HG02885 (cell line): Measurements from ENCODE around the gene ACOXL.
"Not testable (repeated sequence)": the region's sequence is repeated elsewhere in the genome, so short reads cannot be mapped to it uniquely, and the experiment has no call there.

Source experiments
- ATAC-seq: cut with Tn5 transposase; IDR thresholded peaks from one replicate; pipeline ENCODE4 v1.9.1; 2021; ENCODE audit warnings: mild to moderate bottlenecking; ENCODE audit not compliant: unreplicated experiment, poor library complexity

The ACOXL gene

DNA sequence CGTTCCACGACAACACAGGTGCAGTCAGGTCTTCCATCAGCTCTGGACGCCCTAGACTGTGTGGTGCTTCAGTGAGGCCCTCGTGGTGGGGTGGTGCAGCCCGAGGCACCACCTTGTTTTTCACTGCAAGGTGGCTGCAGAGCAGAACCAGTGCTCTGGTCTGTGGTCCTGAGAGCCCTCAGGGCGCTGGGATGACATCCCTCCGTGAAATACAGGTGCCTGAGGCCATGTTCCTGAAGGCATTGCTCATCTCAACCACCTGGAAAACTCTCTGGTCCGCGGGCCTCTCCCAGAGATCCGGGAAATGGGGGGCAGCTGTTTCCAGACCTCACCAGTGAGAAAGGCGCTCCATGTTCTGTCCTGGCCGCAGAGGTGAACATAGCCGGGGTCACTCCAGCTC lies 119.2 kb downstream of the ACOXL start:
- no peak for ATAC-seq

DNA sequence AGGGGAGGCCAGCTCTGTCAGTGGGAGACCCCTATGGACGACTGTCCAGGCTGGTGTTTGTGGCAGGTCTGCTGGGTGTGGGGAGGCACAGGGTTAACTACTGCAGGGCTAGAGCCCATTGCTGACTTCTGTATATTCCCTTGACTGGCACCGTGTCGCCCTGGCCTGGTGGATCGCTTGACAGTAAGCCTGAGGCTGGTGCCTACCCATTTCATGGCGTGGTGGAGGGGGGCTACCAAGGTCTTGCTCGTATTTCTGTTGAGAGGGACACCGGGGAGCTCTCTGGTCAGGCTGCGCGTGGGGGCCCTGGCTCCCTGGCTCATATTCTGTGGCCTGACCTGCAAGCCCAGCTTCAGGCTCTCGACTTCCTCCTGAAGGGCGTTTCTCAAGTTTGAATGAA lies 119.7 kb downstream of the ACOXL start:
- ATAC-seq, result no peak

DNA sequence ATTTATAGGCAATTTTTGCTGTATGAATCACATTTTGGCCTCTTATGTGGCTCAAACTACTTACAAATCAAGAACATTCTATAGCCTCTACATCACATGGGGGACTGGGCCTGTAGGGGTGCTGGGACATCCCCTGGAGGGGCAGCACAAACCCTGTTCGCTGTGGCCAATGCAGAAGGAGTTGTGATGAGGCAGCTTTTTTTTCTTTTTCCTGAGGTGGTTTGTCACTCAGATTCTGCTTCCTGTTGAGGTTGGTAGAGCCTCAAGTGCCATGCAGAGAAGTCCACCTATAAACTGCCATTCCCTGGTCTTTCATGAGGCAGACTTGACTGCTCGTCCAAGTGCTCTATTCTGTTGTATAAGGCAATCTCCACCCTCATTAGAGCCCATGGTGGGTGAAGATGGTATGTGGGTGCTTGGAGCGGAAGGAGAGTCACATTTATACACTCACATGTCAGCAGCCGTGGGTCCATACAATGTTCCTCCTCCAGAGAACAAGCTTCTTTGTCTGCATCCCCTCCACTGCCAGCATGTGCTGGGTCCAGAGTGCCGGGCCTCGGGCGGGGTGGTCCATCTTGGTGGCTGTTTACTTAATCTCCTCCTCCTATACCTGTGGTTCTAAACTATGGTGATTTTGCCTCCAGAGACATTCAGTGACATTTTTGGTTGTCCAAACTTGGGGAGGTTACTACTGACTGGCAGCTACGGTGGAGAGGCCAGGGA lies 120.3 kb downstream of the ACOXL start:
- ATAC-seq, result no peak

DNA sequence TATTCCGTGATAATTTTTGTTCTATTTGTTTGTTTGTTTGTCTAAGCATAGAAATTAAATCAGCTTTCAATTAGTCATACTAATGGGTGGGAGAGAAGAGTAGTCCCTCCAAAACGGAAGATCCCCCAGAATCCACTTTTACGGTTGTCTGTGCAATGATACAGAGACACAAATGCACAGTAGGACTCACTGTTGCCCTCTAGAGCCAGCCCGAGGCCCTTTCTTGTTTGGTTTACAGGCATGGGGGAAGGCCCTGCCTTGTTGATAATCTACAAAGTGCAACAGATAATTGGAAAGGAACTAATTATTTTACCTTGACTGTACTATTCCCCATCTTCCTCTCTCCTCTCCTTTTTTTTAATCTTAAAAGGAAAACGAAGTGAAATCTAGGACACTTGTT lies 121.1 kb downstream of the ACOXL start:
- no peak for ATAC-seq

DNA sequence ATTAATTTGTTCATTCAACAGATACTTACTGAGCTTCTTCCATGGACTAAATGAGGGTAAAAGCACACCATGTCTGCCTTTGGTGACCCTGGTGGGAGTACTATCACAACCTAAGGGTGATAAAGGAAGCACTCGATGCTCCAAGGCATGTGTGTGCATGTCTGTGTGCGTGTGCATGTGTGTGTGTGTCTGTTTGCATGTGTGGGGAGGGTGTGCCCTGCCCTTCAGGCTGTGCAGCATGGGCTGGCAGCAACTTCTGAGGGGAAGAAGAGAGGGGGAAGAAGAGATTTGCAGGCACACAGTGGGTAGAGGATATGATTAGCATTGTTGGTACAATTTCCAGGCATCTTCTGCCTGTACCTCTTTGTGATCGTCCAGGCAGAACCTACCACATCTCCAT lies 121.6 kb downstream of the ACOXL start:
- ATAC-seq, result no peak

DNA sequence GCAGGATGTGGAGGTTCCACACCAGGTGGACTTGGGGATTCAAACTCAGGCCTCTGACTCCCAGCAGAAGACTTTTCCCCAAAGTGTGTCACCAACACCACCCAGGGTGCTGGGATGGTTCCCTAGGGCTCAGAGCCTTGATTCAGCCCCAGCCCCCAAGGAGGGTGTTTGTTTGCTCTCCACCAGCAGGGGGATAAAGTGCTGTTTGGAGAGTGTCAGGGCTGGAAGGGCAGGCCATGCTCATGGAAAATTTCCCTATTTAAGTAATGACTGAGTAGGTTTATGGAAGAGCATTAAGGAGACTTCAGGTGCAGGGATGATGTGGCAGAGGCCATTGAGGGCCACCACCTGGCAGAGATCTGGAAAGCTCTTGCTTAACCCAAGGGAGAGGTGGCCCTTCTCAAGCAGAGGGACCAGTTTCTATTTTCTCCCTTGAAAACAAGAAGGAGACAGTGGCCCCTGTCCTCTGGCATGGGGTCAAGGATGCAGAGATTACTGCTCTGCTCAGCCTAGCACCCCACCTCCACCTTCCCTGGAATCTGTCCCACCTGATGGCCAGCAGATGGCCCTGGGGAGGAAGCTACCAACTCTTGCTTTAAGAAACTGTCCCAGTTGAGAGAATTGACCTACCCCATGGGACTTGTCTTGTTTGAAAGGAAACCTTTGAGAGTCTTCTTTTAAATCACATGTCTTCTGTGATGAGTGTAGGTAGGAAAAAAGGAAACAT lies 122.1 kb downstream of the ACOXL start:
- no peak for ATAC-seq

DNA sequence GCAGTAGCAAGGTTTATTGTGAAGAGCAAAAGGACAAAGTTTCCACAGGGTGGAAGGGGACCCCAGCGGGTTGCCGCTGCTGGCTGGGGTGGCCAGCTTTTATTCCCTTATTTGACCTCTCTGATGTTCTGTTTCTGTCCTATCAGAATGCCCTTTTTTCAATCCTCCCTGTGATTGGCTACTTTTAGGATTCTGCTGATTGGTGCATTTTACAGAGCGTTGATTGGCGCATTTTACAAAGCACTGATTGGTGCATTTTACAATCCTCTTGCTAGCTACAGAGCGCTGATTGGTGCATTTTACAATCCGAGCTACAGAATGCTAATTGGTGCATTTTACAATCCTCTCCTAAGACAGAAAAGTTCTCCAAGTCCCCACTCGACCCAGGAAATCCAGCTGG lies 123.5 kb downstream of the ACOXL start:
- not testable (repeated sequence) for ATAC-seq

DNA sequence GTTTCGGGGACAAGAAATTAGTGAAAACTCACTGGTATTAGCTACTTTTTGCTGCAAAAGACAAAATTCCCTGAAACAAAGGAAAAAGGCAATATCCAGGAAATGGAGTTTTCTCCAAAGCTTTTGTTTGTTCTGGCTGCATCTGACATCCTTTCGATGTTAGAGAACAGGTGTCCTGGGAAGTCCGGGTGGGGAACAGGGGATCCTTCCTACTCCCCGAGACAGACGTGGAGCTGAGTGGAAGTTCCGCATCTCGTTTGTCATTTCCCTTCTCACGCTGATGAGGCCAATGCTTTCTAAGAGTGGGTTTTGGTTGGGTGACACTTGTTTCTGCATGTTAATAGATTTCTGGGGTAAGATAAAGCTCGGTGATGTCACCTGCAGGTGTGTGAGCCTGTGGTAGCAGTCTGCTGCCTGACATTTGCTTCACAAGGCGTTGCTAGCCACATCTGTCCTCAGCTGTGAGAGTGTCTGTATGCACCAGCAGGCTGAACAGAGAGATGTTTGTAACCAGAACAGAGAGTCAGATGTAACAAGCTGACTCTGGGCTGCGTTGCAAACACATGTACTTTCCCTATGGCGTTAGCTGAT lies 125.9 kb downstream of the ACOXL start:
- ATAC-seq, result peak; percentile 90

DNA sequence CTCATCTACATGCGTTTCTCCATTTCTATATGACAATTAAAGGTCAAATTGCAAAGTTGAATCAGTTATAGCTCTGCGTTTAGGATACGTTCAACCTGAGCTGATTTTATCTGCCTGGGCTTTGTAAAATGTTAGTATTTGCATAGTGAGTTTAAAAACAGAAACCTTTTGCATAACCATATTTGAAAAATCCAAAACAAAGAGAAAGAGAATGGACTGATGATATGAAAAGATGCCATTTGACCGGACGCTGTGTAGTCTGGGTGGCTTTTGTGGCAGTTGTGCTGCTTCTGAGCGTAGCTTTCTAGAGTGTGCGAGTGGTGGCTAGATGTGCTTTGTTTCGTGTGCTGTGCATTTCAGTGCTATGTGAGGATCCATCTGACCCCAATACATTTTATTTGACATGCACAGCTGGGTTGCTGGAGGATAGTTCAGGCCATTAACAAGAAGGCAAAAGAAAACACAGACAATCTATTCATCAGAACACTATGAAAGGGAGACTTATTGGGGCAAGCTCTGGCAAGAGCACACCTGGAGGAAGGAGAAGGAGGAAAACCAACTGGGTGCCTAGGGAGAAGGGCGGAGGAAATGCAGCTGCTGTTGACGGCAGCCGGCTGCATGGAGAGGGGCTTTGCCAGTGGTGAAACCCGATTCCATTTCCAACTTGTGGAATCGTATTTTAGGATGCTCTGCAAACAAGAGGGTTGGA lies 126.8 kb downstream of the ACOXL start:
- ATAC-seq, result no peak

DNA sequence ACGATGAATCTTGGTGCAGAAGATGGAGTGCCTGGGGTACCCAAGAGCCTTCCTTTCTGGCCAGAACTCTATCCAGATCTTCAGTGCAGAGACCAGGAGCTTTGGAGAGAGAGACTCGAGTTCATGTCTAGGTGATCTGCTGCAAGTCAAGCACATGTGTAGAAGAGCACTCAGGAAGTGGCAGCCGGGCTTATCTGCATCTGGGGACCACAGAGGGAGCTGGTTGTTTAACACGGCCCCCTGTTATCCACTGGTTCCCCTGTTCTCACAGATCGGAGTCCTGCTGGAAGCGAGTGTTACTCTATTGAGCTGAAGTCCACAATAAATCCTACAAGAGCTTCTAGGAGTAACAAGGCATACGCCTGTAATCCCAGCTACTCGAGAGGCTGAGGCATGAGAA lies 128.3 kb downstream of the ACOXL start:
- ATAC-seq, result no peak

DNA sequence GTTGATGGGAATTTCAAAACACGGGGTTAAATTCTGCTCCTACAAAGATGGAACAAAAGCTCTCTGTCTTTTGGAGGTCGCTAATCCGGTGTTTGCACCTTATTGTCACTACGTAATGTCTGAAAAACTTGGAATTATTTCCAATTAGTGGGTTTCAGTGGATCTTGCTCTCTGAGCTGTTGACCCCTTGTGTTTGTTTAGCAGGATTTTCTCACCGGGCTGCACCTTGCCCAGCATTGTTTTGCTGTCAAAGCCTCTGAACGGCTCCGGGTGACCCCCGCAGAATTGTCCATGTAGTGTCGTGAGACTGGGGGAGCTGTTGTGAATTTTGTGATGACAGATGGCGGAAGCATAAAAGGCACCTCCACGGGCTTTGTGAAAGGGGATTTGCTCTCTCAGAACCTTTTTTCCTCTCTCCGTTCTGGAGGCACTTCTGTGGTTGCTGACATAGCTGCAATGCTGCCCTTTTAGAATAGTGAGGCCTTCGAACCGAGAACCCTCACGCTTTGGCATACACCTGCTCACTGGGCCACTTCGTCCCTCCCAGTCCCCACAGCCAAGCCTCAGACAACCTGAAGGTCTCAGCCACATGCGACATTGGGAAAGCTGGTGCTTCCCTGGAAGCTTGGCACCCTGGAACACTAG lies 129.4 kb downstream of the ACOXL start:
- ATAC-seq, result no peak

DNA sequence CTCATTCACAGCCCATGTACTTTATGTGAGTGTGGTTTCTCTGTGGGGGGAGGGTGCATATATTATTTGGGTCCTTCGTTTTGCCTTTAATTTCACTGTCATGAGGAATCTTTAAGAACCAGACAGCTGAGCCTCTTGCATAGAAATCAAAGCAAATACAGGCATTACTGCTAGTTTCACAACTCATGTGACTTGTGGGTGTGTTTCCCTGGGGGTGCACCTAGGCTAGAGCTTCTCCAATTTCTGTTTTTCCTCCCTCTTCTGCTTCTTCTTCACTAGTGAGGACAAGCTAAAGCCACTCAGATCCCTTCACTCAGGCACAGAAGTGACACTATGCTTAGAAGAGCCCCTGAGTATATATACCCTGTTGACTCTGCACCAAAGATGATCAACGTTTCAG lies 131.4 kb downstream of the ACOXL start:
- ATAC-seq, result no peak

DNA sequence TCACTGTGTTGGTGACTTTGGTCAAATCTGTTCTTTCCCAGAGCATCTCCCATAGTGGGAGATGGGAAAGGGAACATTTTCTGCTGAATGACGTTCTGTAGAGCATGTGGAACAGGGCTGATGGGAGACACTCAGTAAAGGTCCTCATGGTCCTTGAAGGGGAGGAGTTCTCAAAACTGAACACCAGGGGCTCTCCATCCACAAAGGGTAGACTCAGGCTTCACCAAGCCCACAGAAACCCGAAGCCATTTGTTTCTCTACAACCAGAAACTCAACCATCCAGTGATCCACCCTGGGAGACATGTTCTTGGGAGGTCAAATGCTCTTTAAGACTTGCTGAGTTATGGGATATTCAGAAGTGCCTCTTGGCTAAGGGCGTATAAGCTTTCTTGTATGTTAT lies 131.8 kb downstream of the ACOXL start:
- ATAC-seq, result no peak

DNA sequence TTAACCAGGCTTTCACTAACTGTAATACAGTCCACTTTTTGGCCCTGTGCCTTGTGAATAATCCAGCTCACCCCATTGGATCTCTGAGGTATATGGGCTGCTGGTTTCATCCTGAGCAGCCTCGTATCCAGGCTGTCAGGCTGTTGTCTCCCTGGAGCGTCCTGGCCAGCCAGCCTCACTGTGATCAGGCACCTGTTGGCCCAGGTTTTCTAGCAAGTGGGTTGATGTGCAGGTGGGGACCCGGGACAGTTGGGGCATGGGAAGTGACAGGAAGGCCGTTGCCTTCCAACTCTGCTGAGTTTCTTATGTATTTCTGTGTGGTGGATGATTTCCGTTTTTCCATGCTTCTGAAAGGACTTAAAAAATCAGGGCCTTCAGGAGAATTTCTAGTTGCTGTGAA lies 132.4 kb downstream of the ACOXL start:
- no peak for ATAC-seq

DNA sequence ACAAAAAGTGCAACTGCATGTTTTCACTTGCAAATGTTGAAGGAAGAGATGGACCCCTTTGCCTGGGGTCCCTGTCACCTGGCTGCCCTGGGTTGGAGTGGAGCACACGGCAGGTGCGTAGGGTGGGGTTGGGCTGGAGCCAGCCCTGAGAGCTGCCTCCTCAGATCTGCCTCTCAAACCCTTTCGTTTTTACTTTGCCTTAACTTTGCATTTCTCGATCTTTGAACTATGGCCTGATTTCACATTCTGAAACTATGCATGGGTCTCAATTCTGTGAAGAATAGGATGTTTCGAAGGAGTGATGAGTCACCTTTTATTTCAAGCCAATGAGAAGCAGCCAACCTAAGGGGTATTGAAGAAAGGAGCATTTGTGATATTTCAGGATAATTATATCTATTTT lies 132.8 kb downstream of the ACOXL start:
- ATAC-seq, result peak; percentile 94

DNA sequence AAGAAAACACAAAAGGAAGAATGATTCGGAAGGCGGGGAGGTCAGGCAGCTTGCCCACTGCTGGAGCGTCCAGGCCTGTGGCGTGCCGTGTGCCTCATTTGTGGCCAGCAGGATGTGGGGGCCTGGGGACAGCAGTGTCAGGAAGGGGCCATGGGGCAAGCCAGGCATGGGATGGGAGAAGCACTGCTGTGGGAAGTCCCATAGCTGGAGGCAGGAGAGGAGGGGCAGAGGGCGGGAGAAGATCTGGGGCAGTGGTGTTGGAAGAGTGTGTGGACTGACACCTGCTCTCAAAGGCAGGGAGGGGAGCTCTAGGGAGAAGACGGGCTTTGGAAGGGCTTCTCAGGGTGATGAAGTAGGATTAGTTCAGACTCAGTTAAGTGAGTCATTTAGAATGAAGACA lies 133.7 kb downstream of the ACOXL start:
- ATAC-seq, result no peak

DNA sequence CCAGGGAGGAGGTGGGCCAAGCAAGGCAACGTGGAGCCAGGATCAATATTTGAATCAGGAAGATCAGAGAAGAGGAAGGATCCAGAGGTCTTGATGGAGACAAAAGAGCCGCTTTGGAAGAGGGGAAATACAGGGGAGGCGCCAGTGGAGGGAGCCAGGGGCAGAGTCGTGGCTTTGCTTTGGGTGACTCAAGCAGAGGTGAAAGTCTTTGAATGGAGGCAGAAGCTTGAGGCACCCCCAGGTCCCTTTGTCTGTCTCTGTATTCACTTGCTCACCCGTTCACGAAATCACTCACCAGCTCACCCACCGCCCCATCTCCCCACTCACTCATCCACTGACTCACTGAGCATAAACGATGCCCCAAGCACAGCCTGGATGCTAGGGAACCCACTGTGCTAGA lies 134.1 kb downstream of the ACOXL start:
- no peak for ATAC-seq

DNA sequence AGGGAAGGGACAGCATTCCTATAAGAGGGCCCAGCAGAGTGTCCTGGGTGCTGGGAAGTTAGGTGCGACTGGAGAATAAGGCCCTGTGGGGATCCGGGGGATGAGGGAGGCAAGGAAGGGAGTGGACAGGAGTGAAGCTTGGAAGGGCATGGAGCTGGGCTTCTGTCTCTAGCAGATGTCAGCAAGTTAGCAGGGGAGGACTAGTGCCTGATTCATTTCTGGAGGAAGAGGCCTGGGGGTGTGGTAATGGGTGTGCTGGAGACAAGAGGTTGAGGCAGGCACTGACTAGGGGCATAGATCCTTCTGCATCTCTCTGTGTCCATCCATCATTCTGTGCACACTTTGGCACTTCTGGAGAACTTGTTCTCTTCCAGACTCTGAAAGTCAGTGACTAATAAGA lies 134.7 kb downstream of the ACOXL start:
- no peak for ATAC-seq

DNA sequence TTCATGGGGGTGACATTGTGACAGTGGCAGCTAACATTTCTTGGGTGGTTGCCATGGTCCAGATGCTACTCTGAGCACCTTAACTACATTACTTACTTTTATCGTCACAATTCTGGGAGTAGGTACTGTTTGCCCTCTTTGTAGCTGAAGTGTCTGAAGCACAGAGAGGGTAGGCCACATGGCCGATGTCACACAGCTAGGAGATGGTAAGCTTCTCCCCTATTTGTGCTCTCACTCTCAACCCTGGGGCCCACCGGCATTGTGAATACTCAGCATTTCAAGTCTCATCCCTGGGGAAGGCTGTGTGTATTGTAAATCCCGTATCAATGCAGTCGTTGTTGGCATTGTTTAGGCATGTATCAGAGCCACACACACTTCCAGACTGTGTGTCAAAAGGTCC lies 136.6 kb downstream of the ACOXL start:
- ATAC-seq, result no peak
